Ecto neural progenitor cell (in vitro differentiated cells): ENCODE results near the gene RAD51C.
"Not testable (repeated sequence)": the region's sequence is repeated elsewhere in the genome, so short reads cannot be mapped to it uniquely, and the experiment has no call there.

Experiments used
- DNase-seq: peaks from one replicate; pipeline ENCODE4 v3.0.0-alpha.2; 2018; ENCODE audit warnings: low spot score

The RAD51C gene

GRCh38 chr17:58684003-58684402 is 8.4 kb upstream of the RAD51C start:
- DNase-seq: no peak

GRCh38 chr17:58684462-58684861 is 7.9 kb upstream of the RAD51C start:
- DNase-seq: not testable (repeated sequence)

GRCh38 chr17:58686980-58687379 is 5.4 kb upstream of the RAD51C start:
- DNase-seq: no peak

GRCh38 chr17:58688521-58688920 is 3.9 kb upstream of the RAD51C start:
- no peak for DNase-seq

GRCh38 chr17:58690033-58690432 is 2.4 kb upstream of the RAD51C start:
- DNase-seq: not testable (repeated sequence)

- DNase-seq: no peak
These were observed 632 bp upstream of the RAD51C start, which contains the start of gene TEX14 for GRCh38 chr17:58691701-58692238. TEX14 (minus strand) TSS chr17:58692045; CDS start chr17:58652001, 40,044 bp downstream.

- DNase-seq: no peak
These were observed 806 bp downstream of the RAD51C start for GRCh38 chr17:58693208-58693607.

GRCh38 chr17:58693751-58694150 is 1.3 kb downstream of the RAD51C start:
- DNase-seq: no peak

GRCh38 chr17:58694302-58694701 is 1.9 kb downstream of the RAD51C start:
- no peak for DNase-seq

- DNase-seq: no peak
These were observed 2.4 kb downstream of the RAD51C start for GRCh38 chr17:58694826-58695225.

GRCh38 chr17:58699771-58700170 is 7.4 kb downstream of the RAD51C start:
- DNase-seq: no peak

- no peak for DNase-seq
These were observed 9.7 kb downstream of the RAD51C start for GRCh38 chr17:58702045-58702476.

- no peak for DNase-seq
These were observed 10.3 kb downstream of the RAD51C start for GRCh38 chr17:58702708-58703107.

GRCh38 chr17:58703137-58703915 is 10.9 kb downstream of the RAD51C start:
- no peak for DNase-seq

GRCh38 chr17:58703916-58704286 is 11.5 kb downstream of the RAD51C start:
- DNase-seq: no peak

- DNase-seq: no peak
These were observed 14.1 kb downstream of the RAD51C start for GRCh38 chr17:58706351-58707140.

- DNase-seq: no peak
These were observed 18.6 kb downstream of the RAD51C start for GRCh38 chr17:58710948-58711552.

- DNase-seq: no peak
These were observed 29.9 kb downstream of the RAD51C start for GRCh38 chr17:58722274-58722673.

- DNase-seq: no peak
These were observed 30.3 kb downstream of the RAD51C start for GRCh38 chr17:58722696-58723095.

GRCh38 chr17:58728798-58729197 is 36.4 kb downstream of the RAD51C start:
- no peak for DNase-seq

GRCh38 chr17:58730937-58731336 is 38.5 kb downstream of the RAD51C start:
- no peak for DNase-seq

- DNase-seq: no peak
These were observed 41.6 kb downstream of the RAD51C start for GRCh38 chr17:58734040-58734439.

GRCh38 chr17:58734811-58735210 is 42.4 kb downstream of the RAD51C start:
- no peak for DNase-seq
